ENCODE results near the gene USP48. TPM values are rescaled to one million over a fixed set of nuclear protein-coding genes. Genes with fewer than 3 reads are reported as not detected.

The USP48 gene
- total RNA-seq, 1 donor from 2014 or later: 55.3 TPM

DNA sequence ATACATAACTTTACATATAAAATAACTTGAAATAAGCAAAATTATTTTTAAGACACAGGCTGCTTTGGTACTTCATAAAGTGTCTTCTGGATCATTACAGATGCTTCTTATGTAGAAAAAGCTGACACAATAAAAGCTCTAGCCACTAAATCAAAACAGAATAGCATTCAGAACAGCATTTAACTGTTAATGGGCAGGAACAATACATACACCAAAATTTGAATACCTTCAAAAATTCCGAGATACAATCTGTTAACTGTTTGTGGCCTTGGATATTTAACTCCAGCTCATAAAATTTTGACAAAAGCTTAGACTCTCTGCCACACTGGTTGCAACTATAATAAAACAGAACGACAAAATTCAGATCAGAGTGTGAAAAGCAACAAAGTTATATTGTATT is 31.7 kb downstream of the USP48 start:
- peaks cover 2 to 11% (median 6%) of the 10 kb centered on the region in 3 donors for H3K4me1 ChIP-seq (ENCODE audit: control insufficient read depth in 3 of 3, insufficient read depth in 3 of 3, low read length in 3 of 3)
- H3K9ac ChIP-seq (ENCODE audit: low read depth in 1 of 3, low read length in 3 of 3): no peak overlapping the region
- H3K27ac ChIP-seq (ENCODE audit: low read depth, low read length): no peak overlapping the region
- no peak overlapping the region for H3K4me3 ChIP-seq (ENCODE audit: low read length in 3 of 3)
- H3K9me3 ChIP-seq (ENCODE audit: control insufficient read depth in 3 of 3, low read length in 3 of 3): no peaks in the 10 kb centered on the region
- H3K27me3 ChIP-seq (ENCODE audit: control insufficient read depth in 3 of 3, insufficient read depth in 3 of 3, low read length in 3 of 3): no peaks in the 10 kb centered on the region
- peaks cover 0 to 36% (median 7%) of the 10 kb centered on the region in 3 donors for H3K36me3 ChIP-seq (ENCODE audit: control insufficient read depth in 3 of 3, insufficient read depth in 3 of 3, low read length in 3 of 3)

DNA sequence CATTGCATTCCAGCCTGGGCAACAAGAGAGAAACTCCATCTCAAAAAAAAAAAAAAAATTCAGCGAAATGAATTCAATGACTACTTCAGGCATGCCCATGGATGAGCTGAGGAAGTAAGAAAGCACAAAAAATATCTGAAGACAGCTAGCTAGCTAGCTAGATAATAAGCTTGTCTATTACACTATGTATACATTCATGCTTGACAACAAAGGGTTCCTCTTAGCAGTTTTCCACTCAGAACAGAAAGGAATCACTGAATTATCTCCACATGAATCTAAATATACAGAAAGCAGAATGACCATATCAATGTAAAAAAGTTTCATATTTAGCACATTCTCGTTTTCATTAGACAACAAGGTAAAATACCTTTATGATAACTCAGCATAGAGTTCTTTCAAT is 32.1 kb downstream of the USP48 start:
- no peak overlapping the region for H3K9ac ChIP-seq (ENCODE audit: low read depth in 1 of 3, low read length in 3 of 3)
- no peaks in the 10 kb centered on the region for H3K27me3 ChIP-seq (ENCODE audit: control insufficient read depth in 3 of 3, insufficient read depth in 3 of 3, low read length in 3 of 3)
- H3K27ac ChIP-seq (ENCODE audit: low read depth, low read length): no peak overlapping the region
- peaks cover 0 to 36% (median 7%) of the 10 kb centered on the region in 3 donors for H3K36me3 ChIP-seq (ENCODE audit: control insufficient read depth in 3 of 3, insufficient read depth in 3 of 3, low read length in 3 of 3)
- no peaks in the 10 kb centered on the region for H3K9me3 ChIP-seq (ENCODE audit: control insufficient read depth in 3 of 3, low read length in 3 of 3)
- peaks cover 2 to 11% (median 6%) of the 10 kb centered on the region in 3 donors for H3K4me1 ChIP-seq (ENCODE audit: control insufficient read depth in 3 of 3, insufficient read depth in 3 of 3, low read length in 3 of 3)
- no peak overlapping the region for H3K4me3 ChIP-seq (ENCODE audit: low read length in 3 of 3)

DNA sequence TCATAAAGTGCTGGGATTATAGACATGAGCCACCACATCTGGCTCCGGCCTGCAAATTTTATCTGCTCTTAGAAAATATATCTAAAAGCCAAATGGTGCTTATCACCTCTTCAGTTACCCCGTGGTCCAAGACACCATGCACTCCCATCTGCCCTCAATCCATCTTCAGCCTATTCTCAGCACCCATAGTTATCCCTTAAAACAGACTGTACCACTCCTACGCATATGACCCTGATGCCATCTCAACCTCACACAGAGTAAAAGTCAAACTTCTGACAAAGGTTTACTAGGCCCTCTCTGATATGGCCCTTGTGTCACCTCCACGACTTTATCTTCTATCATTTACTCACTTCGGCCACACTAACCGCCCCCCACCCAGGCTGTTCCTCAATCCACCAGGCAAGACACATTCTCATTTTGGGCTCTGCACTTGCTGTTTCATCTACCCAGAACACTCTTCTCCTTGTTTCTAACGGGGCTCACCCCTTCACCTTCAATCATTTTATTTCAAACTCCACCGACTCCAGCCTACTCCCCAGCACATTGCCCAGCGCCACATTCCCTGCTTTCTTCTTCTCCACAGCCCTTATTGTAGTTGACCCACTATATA is 33.0 kb downstream of the USP48 start:
- peaks cover 2 to 7% (median 6%) of the 10 kb centered on the region in 3 donors for H3K4me1 ChIP-seq (ENCODE audit: control insufficient read depth in 3 of 3, insufficient read depth in 3 of 3, low read length in 3 of 3)
- H3K4me3 ChIP-seq (ENCODE audit: low read length in 3 of 3): no peak overlapping the region
- H3K27ac ChIP-seq (ENCODE audit: low read depth, low read length): no peak overlapping the region
- no peaks in the 10 kb centered on the region for H3K9me3 ChIP-seq (ENCODE audit: control insufficient read depth in 3 of 3, low read length in 3 of 3)
- H3K27me3 ChIP-seq (ENCODE audit: control insufficient read depth in 3 of 3, insufficient read depth in 3 of 3, low read length in 3 of 3): no peaks in the 10 kb centered on the region
- H3K36me3 ChIP-seq (ENCODE audit: control insufficient read depth in 3 of 3, insufficient read depth in 3 of 3, low read length in 3 of 3): peaks cover 0 to 32% (median 7%) of the 10 kb centered on the region in 3 donors
- no peak overlapping the region for H3K9ac ChIP-seq (ENCODE audit: low read depth in 1 of 3, low read length in 3 of 3)

DNA sequence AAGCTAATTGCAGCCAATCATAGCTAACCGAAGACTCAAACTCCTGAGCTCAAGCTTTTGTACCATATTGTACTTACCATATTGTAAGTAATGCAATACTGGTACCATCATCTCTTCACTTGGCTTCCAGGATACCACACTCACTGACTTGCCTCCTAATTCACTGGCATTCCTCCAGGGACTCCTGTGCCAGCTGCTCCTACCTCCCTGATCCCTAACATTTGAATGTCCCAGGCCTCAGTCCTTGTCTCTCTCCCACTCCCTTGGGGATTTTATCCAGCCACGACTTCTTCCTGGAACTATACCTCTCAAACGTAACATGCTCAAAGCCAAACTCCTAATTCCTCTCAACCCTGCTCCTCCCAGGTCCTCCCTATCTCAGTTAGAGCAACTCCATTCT is 33.8 kb downstream of the USP48 start:
- peaks cover 0 to 2% (median 0%) of the 10 kb centered on the region in 3 donors for H3K4me1 ChIP-seq (ENCODE audit: control insufficient read depth in 3 of 3, insufficient read depth in 3 of 3, low read length in 3 of 3)
- H3K9me3 ChIP-seq (ENCODE audit: control insufficient read depth in 3 of 3, low read length in 3 of 3): no peaks in the 10 kb centered on the region
- no peak overlapping the region for H3K4me3 ChIP-seq (ENCODE audit: low read length in 3 of 3)
- no peak overlapping the region for H3K27ac ChIP-seq (ENCODE audit: low read depth, low read length)
- H3K36me3 ChIP-seq (ENCODE audit: control insufficient read depth in 3 of 3, insufficient read depth in 3 of 3, low read length in 3 of 3): peaks cover 0 to 27% (median 1%) of the 10 kb centered on the region in 3 donors
- no peaks in the 10 kb centered on the region for H3K27me3 ChIP-seq (ENCODE audit: control insufficient read depth in 3 of 3, insufficient read depth in 3 of 3, low read length in 3 of 3)
- H3K9ac ChIP-seq (ENCODE audit: low read depth in 1 of 3, low read length in 3 of 3): no peak overlapping the region

DNA sequence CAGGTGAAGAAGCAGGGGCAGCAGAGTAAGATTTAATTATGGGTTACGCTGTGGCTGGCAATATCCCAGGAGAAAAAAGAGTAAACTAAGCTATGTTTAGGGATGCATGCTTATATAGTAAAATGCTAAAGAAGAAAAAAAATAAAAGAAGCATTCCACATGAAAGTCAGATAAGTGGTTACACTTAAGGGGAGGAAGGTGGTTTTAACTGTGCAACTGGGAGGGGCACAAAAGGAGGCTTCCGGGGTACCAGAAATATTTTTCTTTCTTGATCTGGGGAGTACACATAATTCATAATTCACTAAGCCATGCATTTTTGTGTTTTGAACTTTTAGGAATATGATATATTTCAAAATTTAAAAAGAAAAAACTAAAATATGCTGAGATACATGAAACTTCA is 39.5 kb downstream of the USP48 start:
- H3K9ac ChIP-seq (ENCODE audit: low read depth in 1 of 3, low read length in 3 of 3): no peak overlapping the region
- no peaks in the 10 kb centered on the region for H3K9me3 ChIP-seq (ENCODE audit: control insufficient read depth in 3 of 3, low read length in 3 of 3)
- H3K27me3 ChIP-seq (ENCODE audit: control insufficient read depth in 3 of 3, insufficient read depth in 3 of 3, low read length in 3 of 3): no peaks in the 10 kb centered on the region
- no peaks in the 10 kb centered on the region for H3K4me1 ChIP-seq (ENCODE audit: control insufficient read depth in 3 of 3, insufficient read depth in 3 of 3, low read length in 3 of 3)
- H3K4me3 ChIP-seq (ENCODE audit: low read length in 3 of 3): no peak overlapping the region
- H3K36me3 ChIP-seq (ENCODE audit: control insufficient read depth in 3 of 3, insufficient read depth in 3 of 3, low read length in 3 of 3): peaks cover 0 to 21% (median 4%) of the 10 kb centered on the region in 3 donors
- no peak overlapping the region for H3K27ac ChIP-seq (ENCODE audit: low read depth, low read length)

DNA sequence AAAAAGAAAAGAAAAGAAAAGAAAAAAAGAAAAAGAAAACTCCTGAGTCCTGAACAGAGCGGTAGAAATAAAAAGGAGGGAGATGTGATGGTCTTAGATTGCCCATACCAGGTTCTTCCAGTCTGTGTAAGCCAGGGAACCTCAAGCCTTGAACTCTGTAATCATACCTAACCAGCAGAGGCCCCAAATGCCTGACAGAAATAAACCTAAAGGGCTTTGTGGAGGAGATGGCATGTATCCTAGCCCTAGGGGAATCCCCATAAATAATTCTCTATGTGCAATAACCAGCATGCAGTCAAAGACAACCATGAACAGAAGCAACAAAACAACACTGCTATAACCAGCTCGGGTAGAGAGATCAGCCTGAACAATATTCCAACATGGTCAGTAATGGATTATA is 40.4 kb downstream of the USP48 start:
- Histone ChIP-seq H3K27ac (ENCODE audit: low read depth, low read length) (no peak overlapping the region), H3K4me1 (ENCODE audit: control insufficient read depth in 3 of 3, insufficient read depth in 3 of 3, low read length in 3 of 3) (no peaks in the 10 kb centered on the region), H3K9ac (ENCODE audit: low read depth in 1 of 3, low read length in 3 of 3) (no peak overlapping the region), H3K4me3 (ENCODE audit: low read length in 3 of 3) (no peak overlapping the region), H3K27me3 (ENCODE audit: control insufficient read depth in 3 of 3, insufficient read depth in 3 of 3, low read length in 3 of 3) (no peaks in the 10 kb centered on the region), H3K9me3 (ENCODE audit: control insufficient read depth in 3 of 3, low read length in 3 of 3) (no peaks in the 10 kb centered on the region), H3K36me3 (ENCODE audit: control insufficient read depth in 3 of 3, insufficient read depth in 3 of 3, low read length in 3 of 3) (peaks cover 0 to 18% (median 4%) of the 10 kb centered on the region in 3 donors)

DNA sequence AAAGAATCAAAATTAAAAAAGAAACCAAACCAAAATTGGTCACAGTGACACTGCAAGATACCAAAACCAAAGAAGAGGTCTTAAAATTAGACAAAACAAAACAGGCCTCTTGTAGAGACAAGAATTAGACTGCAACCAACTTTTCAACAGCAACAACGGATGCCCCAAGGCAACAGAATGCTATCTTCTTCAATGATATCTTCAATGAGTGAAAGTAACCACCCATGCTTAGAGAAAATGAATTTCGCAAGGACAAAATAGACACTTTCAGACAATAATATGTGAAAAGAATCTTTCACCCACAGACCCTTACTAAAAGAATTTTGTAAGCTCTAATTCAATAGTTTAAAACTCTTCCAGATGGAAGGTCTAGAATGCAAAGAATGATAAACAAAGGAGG is 41.7 kb downstream of the USP48 start:
- H3K36me3 ChIP-seq (ENCODE audit: control insufficient read depth in 3 of 3, insufficient read depth in 3 of 3, low read length in 3 of 3): peaks cover 2 to 20% (median 4%) of the 10 kb centered on the region in 3 donors

DNA sequence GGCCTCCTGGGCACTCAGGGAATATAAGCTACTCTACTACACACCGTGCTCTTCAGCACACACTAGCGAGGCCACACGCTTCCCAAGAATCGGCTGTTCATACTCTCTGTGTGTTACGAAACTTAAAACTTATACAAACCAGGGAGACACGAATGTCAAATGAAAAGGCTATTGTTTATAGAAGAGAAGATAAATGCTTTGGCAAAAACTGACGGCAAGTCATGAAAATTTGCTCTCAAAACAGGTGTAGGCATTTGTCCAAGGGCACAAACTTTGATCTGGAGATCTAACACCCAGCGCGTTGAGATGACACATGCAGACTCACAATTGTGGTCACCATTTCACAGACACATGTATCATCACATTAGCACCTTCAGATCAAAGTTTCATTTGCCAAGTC is 46.1 kb downstream of the USP48 start:
- Histone ChIP-seq H3K4me3 (ENCODE audit: low read length in 3 of 3) (no peak overlapping the region), H3K9me3 (ENCODE audit: control insufficient read depth in 3 of 3, low read length in 3 of 3) (no peaks in the 10 kb centered on the region), H3K27me3 (ENCODE audit: control insufficient read depth in 3 of 3, insufficient read depth in 3 of 3, low read length in 3 of 3) (no peaks in the 10 kb centered on the region), H3K27ac (ENCODE audit: low read depth, low read length) (no peak overlapping the region), H3K36me3 (ENCODE audit: control insufficient read depth in 3 of 3, insufficient read depth in 3 of 3, low read length in 3 of 3) (peaks cover 10 to 43% (median 24%) of the 10 kb centered on the region in 3 donors), H3K4me1 (ENCODE audit: control insufficient read depth in 3 of 3, insufficient read depth in 3 of 3, low read length in 3 of 3) (no peaks in the 10 kb centered on the region), H3K9ac (ENCODE audit: low read depth in 1 of 3, low read length in 3 of 3) (no peak overlapping the region)

More for the DNA sequence above, 41.7 kb downstream of the USP48 start:
- Histone ChIP-seq H3K4me1 (ENCODE audit: control insufficient read depth in 3 of 3, insufficient read depth in 3 of 3, low read length in 3 of 3) (no peaks in the 10 kb centered on the region), H3K9ac (ENCODE audit: low read depth in 1 of 3, low read length in 3 of 3) (no peak overlapping the region), H3K9me3 (ENCODE audit: control insufficient read depth in 3 of 3, low read length in 3 of 3) (no peaks in the 10 kb centered on the region), H3K27ac (ENCODE audit: low read depth, low read length) (no peak overlapping the region), H3K27me3 (ENCODE audit: control insufficient read depth in 3 of 3, insufficient read depth in 3 of 3, low read length in 3 of 3) (no peaks in the 10 kb centered on the region), H3K4me3 (ENCODE audit: low read length in 3 of 3) (no peak overlapping the region)

DNA sequence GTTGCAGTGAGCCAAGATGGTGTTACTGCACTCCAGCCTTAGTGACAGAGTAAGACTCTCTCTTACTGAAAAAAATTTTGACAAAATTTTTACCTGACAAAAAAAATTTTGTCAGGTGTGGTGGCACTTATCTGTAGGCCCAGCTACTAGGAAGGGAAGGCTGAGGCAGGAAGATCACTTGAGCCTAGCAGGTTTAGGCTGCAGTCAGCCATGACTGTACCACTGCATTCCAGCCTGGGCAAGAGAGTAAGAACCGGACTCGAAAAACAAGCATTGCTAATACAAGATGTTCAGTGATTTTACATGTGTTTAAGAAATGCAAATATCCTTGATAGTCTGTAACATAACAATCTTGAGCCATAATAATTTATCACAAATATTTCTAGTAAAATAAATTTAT is 46.9 kb downstream of the USP48 start:
- Histone ChIP-seq H3K9ac (ENCODE audit: low read depth in 1 of 3, low read length in 3 of 3) (no peak overlapping the region), H3K4me3 (ENCODE audit: low read length in 3 of 3) (no peak overlapping the region), H3K27me3 (ENCODE audit: control insufficient read depth in 3 of 3, insufficient read depth in 3 of 3, low read length in 3 of 3) (no peaks in the 10 kb centered on the region), H3K4me1 (ENCODE audit: control insufficient read depth in 3 of 3, insufficient read depth in 3 of 3, low read length in 3 of 3) (no peaks in the 10 kb centered on the region), H3K36me3 (ENCODE audit: control insufficient read depth in 3 of 3, insufficient read depth in 3 of 3, low read length in 3 of 3) (peaks cover 10 to 46% (median 24%) of the 10 kb centered on the region in 3 donors), H3K9me3 (ENCODE audit: control insufficient read depth in 3 of 3, low read length in 3 of 3) (no peaks in the 10 kb centered on the region), H3K27ac (ENCODE audit: low read depth, low read length) (no peak overlapping the region)

DNA sequence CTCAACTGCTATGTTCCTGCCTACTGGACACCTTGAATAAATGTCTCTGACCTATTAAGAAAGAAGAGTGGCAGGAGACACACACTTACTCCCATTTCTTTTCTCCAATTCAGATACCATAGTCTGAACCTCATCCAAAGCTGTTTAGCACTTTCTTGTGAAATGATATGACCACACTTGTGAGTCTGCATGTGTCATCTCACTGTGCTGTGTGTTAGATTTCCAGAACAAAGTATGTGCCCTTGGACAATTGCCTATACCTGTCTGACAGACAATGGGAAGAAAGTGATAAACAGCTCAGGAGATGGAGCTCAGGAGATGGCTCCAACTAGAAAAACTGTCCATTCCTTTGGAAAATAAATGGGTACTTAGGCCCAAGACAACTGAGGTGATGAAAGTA is 48.4 kb downstream of the USP48 start:
- Histone ChIP-seq H3K9ac (ENCODE audit: low read depth in 1 of 3, low read length in 3 of 3) (no peak overlapping the region), H3K36me3 (ENCODE audit: control insufficient read depth in 3 of 3, insufficient read depth in 3 of 3, low read length in 3 of 3) (peaks cover 9 to 41% (median 24%) of the 10 kb centered on the region in 3 donors), H3K4me1 (ENCODE audit: control insufficient read depth in 3 of 3, insufficient read depth in 3 of 3, low read length in 3 of 3) (no peaks in the 10 kb centered on the region), H3K27me3 (ENCODE audit: control insufficient read depth in 3 of 3, insufficient read depth in 3 of 3, low read length in 3 of 3) (no peaks in the 10 kb centered on the region), H3K9me3 (ENCODE audit: control insufficient read depth in 3 of 3, low read length in 3 of 3) (no peaks in the 10 kb centered on the region), H3K27ac (ENCODE audit: low read depth, low read length) (no peak overlapping the region), H3K4me3 (ENCODE audit: low read length in 3 of 3) (no peak overlapping the region)

All from skeletal muscle tissue (tissue), 4 donors.